ENCODE measurements around the gene KRT71. TPM values are rescaled to one million over a fixed set of nuclear protein-coding genes. Genes with fewer than 3 reads are reported as not detected.

KRT71 gene
- total RNA-seq, 2 experiments from 2014 or later, result not detected

- H3K36me3 ChIP-seq (ENCODE audit: insufficient read depth, low read length), result no peaks in the 10 kb centered on the region
- intact Hi-C loops (cut with DNase I, micrococcal nuclease), result no loop called here
These were observed 20.4 kb upstream of the KRT71 start for GRCh38 chr12:52573306-52573705.

DNA sequence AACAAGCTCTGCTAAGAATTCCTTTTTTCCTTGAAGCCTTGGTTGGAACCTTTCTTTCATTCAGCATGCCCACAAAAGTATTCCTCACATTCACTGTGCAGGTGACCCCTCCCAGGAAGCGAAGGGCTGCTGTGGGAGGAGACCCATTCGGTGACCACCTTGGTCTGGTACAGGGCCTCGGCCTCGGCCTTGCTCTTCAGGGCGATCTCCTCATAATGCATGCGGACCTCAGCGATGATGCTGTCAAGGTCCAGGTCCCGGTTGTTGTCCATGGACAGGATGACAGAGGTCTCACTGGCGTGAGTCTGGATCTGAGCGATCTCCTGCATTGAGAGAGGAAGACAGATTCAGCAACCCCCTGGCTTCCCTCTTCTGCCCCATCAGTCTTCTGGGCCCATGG lies 17.6 kb upstream of the KRT71 start:
- Mint-ChIP-seq H3K27me3 (peaks cover 13% of the 10 kb centered on the region), H3K27ac (no peak overlapping the region), H3K36me3 (ENCODE audit: low read depth) (no peaks in the 10 kb centered on the region), H3K4me3 (no peak overlapping the region), H3K4me1 (ENCODE audit: low read depth) (no peaks in the 10 kb centered on the region), H3K9me3 (no peaks in the 10 kb centered on the region)
- ChIA-PET POLR2A (no interaction called here), CTCF (no interaction called here)
- Histone ChIP-seq H3K27ac (ENCODE audit: low read depth in 1 of 2, low read length in 2 of 2) (no peak overlapping the region), H3K9me3 (ENCODE audit: control insufficient read depth in 1 of 2, insufficient read depth in 1 of 2, low read length in 2 of 2) (no peaks in the 10 kb centered on the region), H3K36me3 (ENCODE audit: insufficient read depth, low read length) (no peaks in the 10 kb centered on the region), H3K4me1 (ENCODE audit: insufficient read depth, low read length) (no peaks in the 10 kb centered on the region), H3K27me3 (ENCODE audit: control insufficient read depth in 1 of 2, insufficient read depth in 2 of 2, low read length in 2 of 2) (peaks cover 0 to 4% of the 10 kb centered on the region in 2 experiments), H3K4me3 (ENCODE audit: low read length) (no peak overlapping the region)
- intact Hi-C loops (cut with DNase I, micrococcal nuclease), result no loop called here
- DNase-seq (no peak), ATAC-seq (ENCODE audit: poor library complexity) (no peak)
- TF ChIP-seq CTCF (IDR thresholded peaks at IDR 0.05), result no peak

More at GRCh38 chr12:52573306-52573705, 20.4 kb upstream of the KRT71 start:
- H3K27ac ChIP-seq (ENCODE audit: low read depth in 1 of 2, low read length in 2 of 2), result no peak overlapping the region
- H3K4me1 Mint-ChIP-seq (ENCODE audit: low read depth), result no peaks in the 10 kb centered on the region
- ATAC-seq (ENCODE audit: poor library complexity), result no peak
- H3K9me3 ChIP-seq (ENCODE audit: control insufficient read depth in 1 of 2, insufficient read depth in 1 of 2, low read length in 2 of 2), result no peaks in the 10 kb centered on the region
- no peaks in the 10 kb centered on the region for H3K9me3 Mint-ChIP-seq
- H3K27ac Mint-ChIP-seq, result no peak overlapping the region
- no peaks in the 10 kb centered on the region for H3K4me1 ChIP-seq (ENCODE audit: insufficient read depth, low read length)
- peaks cover 0 to 4% of the 10 kb centered on the region in 2 experiments for H3K27me3 ChIP-seq (ENCODE audit: control insufficient read depth in 1 of 2, insufficient read depth in 2 of 2, low read length in 2 of 2)
- no peaks in the 10 kb centered on the region for H3K27me3 Mint-ChIP-seq
- ChIA-PET POLR2A (no interaction called here), CTCF (no interaction called here)
- no peaks in the 10 kb centered on the region for H3K36me3 Mint-ChIP-seq (ENCODE audit: low read depth)
- DNase-seq, result no peak
- H3K4me3 Mint-ChIP-seq, result no peak overlapping the region
- TF ChIP-seq CTCF (IDR thresholded peaks at IDR 0.05), result no peak
- H3K4me3 ChIP-seq (ENCODE audit: low read length), result no peak overlapping the region

DNA sequence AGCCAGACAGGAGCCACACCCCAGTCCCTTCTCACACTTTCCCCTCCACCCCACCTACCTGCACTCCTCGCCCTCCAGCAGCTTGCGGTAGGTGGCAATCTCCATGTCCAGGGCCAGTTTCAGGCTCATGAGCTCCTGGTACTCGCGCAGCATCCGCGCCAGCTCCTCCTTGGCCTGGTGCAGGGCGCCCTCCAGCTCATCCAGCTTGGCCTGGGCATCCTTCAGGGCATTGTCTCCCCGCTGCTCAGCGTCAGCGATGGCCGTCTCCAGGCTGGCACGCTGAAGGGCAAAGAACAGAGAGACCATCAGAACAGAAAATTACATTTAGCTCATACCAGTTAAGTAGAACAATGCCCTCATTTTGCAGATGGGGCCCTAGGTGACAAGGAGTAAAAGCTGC lies 15.2 kb upstream of the KRT71 start:
- no peak overlapping the region for H3K4me3 ChIP-seq (ENCODE audit: low read length)
- no peaks in the 10 kb centered on the region for H3K4me1 ChIP-seq (ENCODE audit: insufficient read depth, low read length)
- no peaks in the 10 kb centered on the region for H3K9me3 Mint-ChIP-seq
- no peak for ATAC-seq (ENCODE audit: poor library complexity)
- peaks cover 4 to 11% of the 10 kb centered on the region in 2 experiments for H3K27me3 ChIP-seq (ENCODE audit: control insufficient read depth in 1 of 2, insufficient read depth in 2 of 2, low read length in 2 of 2)
- CTCF ChIA-PET, result no interaction called here
- H3K27ac ChIP-seq (ENCODE audit: low read depth in 1 of 2, low read length in 2 of 2), result no peak overlapping the region
- H3K27ac Mint-ChIP-seq, result no peak overlapping the region
- H3K27me3 Mint-ChIP-seq, result peaks cover 25% of the 10 kb centered on the region
- POLR2A ChIA-PET, result interaction anchor here (0.7 kb wide), 1 partner anchor 8 kb away, joined by 3 read pairs; no protein-coding TSS in a partner anchor
- TF ChIP-seq CTCF (IDR thresholded peaks at IDR 0.05), result no peak
- H3K9me3 ChIP-seq (ENCODE audit: control insufficient read depth in 1 of 2, insufficient read depth in 1 of 2, low read length in 2 of 2), result no peaks in the 10 kb centered on the region
- no peaks in the 10 kb centered on the region for H3K36me3 ChIP-seq (ENCODE audit: insufficient read depth, low read length)
- H3K4me3 Mint-ChIP-seq, result no peak overlapping the region
- no peak for DNase-seq
- intact Hi-C loops (cut with DNase I, micrococcal nuclease), result no loop called here
- H3K36me3 Mint-ChIP-seq (ENCODE audit: low read depth), result no peaks in the 10 kb centered on the region
- no peaks in the 10 kb centered on the region for H3K4me1 Mint-ChIP-seq (ENCODE audit: low read depth)

Data from CD4-positive, alpha-beta T cell (primary cell).